Fibroblast of skin of left quadriceps (primary cell): Measurements from ENCODE around the gene SRGAP3.

Experiments
- DNase-seq, 2 experiments: peaks; one replicate each; pipeline ENCODE4 v3.0.0-alpha.2; 2013; ENCODE audit warnings: low read depth in 2 of 2

Gene SRGAP3

GRCh38 chr3:9021271-9022009 is 228.0 kb downstream of the SRGAP3 start:
- peak; percentile 36 to 41 for DNase-seq

- peak; percentile 82 to 86 for DNase-seq
Measured at GRCh38 chr3:9020426-9020825, 229.0 kb downstream of the SRGAP3 start.

- no peak for DNase-seq
Measured at GRCh38 chr3:9019259-9019961, 230.0 kb downstream of the SRGAP3 start.

GRCh38 chr3:9015250-9015649 is 234.2 kb downstream of the SRGAP3 start:
- no peak for DNase-seq

- DNase-seq = peak in 1 of 2 experiments; percentile 12
Measured at GRCh38 chr3:9013782-9014563, 235.5 kb downstream of the SRGAP3 start.

- DNase-seq = no peak
Measured at GRCh38 chr3:9012521-9012920, 236.9 kb downstream of the SRGAP3 start.

GRCh38 chr3:9009976-9010545 is 239.4 kb downstream of the SRGAP3 start:
- no peak for DNase-seq

- no peak for DNase-seq
Measured at GRCh38 chr3:9008550-9009255, 240.7 kb downstream of the SRGAP3 start.

- DNase-seq = no peak
Measured at GRCh38 chr3:9007928-9008327, 241.5 kb downstream of the SRGAP3 start.

GRCh38 chr3:9007213-9007612 is 242.2 kb downstream of the SRGAP3 start:
- no peak for DNase-seq

GRCh38 chr3:9000041-9000440 is 249.4 kb downstream of the SRGAP3 start:
- no peak for DNase-seq

- no peak for DNase-seq
Measured at GRCh38 chr3:8997151-8997550, 252.3 kb downstream of the SRGAP3 start.

- DNase-seq = no peak
Measured at GRCh38 chr3:8996681-8997121, 252.7 kb downstream of the SRGAP3 start.

- DNase-seq = no peak
Measured at GRCh38 chr3:8996216-8996615, 253.2 kb downstream of the SRGAP3 start.

- no peak for DNase-seq
Measured at GRCh38 chr3:8994226-8994625, 255.2 kb downstream of the SRGAP3 start.

GRCh38 chr3:8993331-8993730 is 256.1 kb downstream of the SRGAP3 start:
- no peak for DNase-seq

GRCh38 chr3:8992854-8993253 is 256.6 kb downstream of the SRGAP3 start:
- no peak for DNase-seq

- DNase-seq = no peak
Measured at GRCh38 chr3:8992199-8992598, 257.2 kb downstream of the SRGAP3 start.

- DNase-seq = peak; percentile 88 to 90
Measured at GRCh38 chr3:8990266-8991215, 258.9 kb downstream of the SRGAP3 start.
